ENCODE measurements around the gene RBM26. TPM values are rescaled to one million over a fixed set of nuclear protein-coding genes. Genes with fewer than 3 reads are reported as not detected.

RBM26 gene
- polyA plus RNA-seq, 1 experiment = 29.1 TPM

DNA sequence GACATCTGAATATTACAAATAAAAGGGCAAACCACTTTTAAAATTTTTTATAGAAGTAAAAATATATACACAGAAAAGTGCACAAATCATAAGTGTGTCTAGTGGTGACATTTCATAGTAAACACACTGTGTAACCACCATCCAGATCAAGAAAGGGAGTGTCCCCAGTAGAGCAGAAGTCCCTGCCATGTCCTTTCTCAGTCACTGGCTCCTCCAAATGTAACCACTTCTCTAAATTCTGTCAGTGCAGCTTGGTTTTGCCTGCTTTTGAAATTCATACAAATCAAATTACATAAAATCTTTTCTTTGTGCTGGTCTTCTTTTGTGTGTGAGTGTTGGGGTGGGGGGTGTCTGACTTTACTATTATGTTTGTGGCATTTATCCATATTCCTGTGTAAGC lies 116.5 kb downstream of the RBM26 start:
- no peak overlapping the region for H3K27ac ChIP-seq (ENCODE audit: low read depth, low read length)
- CTCF ChIA-PET = no interaction called here

DNA sequence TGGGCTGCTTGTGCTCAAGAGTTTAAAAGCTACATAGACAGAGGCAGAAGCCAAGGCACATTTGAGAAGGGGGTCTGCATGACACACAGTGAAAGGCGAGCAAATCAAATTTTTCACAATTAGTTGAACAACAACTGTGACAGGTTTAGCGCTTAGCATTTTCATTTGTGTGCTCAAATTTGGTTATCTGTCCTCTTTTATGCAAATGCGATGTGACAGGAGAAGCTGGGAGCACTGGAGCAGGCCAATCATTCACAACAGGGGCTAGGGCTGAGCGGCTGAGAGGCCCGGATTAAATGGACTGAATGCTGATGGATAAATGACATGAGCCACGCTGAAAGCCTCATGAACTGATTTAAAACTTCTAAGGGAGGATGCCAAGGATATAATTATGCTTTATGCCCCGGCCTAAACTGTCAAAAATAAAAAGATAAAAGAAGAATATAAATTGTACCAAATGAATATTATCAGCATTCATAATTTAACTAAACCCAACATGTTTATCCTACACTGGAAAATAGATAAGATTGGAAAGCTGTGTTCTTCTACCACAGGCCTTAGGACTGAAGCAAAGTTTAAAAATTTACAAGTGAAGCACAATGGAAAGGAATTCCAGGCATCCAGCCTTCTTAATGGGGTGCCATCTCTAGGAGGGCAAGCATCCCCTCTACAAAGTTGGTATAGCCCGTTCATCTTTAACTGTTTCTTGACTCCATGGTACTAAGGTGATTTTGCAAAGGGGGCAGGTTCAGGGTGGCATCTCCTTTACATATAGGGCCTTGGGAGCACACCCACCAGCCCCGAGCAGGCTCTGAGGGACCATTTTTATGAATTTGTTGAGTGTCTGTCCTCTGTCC lies 117.9 kb downstream of the RBM26 start:
- TF ChIP-seq, protein P1, sequence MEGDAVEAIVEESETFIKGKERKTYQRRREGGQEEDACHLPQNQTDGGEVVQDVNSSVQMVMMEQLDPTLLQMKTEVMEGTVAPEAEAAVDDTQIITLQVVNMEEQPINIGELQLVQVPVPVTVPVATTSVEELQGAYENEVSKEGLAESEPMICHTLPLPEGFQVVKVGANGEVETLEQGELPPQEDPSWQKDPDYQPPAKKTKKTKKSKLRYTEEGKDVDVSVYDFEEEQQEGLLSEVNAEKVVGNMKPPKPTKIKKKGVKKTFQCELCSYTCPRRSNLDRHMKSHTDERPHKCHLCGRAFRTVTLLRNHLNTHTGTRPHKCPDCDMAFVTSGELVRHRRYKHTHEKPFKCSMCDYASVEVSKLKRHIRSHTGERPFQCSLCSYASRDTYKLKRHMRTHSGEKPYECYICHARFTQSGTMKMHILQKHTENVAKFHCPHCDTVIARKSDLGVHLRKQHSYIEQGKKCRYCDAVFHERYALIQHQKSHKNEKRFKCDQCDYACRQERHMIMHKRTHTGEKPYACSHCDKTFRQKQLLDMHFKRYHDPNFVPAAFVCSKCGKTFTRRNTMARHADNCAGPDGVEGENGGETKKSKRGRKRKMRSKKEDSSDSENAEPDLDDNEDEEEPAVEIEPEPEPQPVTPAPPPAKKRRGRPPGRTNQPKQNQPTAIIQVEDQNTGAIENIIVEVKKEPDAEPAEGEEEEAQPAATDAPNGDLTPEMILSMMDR (IDR thresholded peaks at IDR 0.05; ENCODE audit: low read depth, low read length) = no peak
- H3K27ac ChIP-seq (ENCODE audit: low read depth, low read length) = no peak overlapping the region
- H3K4me3 ChIP-seq (ENCODE audit: low read depth, low read length) = no peak overlapping the region
- no peak for DNase-seq (ENCODE audit: low read depth, low spot score)
- no peaks in the 10 kb centered on the region for H3K9me3 ChIP-seq (ENCODE audit: control insufficient read depth, insufficient read depth, low read length)
- ChIA-PET POLR2A (no interaction called here), CTCF (no interaction called here)
- no peaks in the 10 kb centered on the region for H3K27me3 ChIP-seq (ENCODE audit: control insufficient read depth, insufficient read depth, low read length)

More for the DNA sequence above, 116.5 kb downstream of the RBM26 start:
- TF ChIP-seq, protein P1 (IDR thresholded peaks at IDR 0.05; ENCODE audit: low read depth, low read length) = no peak
- Histone ChIP-seq H3K4me3 (ENCODE audit: low read depth, low read length) (no peak overlapping the region), H3K27me3 (ENCODE audit: control insufficient read depth, insufficient read depth, low read length) (no peaks in the 10 kb centered on the region), H3K9me3 (ENCODE audit: control insufficient read depth, insufficient read depth, low read length) (no peaks in the 10 kb centered on the region)
- POLR2A ChIA-PET = no interaction called here
- DNase-seq (ENCODE audit: low read depth, low spot score) = no peak

DNA sequence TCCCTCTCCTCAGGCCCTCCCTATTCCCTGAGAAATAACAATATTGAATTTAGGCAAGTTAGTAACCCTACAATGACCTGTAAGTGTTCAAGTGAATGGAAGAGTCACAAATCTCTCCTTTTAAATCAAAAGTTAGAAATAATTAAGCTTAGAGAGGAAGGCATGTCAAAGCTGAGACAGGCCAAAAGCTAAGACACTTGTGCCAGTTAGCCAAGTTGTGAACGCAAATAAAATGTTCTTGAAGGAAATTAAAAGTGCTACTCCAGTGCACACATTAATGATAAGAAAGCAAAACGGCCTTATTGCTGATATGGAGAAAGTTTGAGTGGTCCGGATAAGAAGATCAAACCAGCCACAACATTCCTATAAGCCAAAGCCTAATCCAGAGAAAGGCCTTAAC lies 120.9 kb downstream of the RBM26 start:
- POLR2A ChIA-PET = no interaction called here

DNA sequence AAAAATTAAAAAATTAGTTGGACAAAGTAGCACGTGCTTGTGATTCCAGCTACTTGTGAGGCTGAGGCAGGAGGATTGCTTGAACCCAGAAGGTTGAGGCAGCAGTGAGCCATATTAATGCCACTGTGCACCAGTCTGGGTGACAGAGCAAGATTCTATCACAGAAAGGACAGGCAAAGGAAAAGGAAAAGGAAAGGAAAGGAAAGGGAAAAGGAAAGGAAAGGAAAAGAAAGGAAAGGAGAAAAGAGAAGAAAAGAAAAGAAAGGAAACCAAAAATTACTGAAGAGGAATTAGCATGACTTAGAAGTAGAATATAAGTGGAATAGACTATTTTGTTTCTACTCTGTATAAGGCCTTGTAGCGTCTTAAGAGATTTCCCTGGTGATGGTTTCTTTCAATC lies 122.3 kb downstream of the RBM26 start:
- H3K4me3 ChIP-seq (ENCODE audit: low read depth, low read length) = no peak overlapping the region
- DNase-seq (ENCODE audit: low read depth, low spot score) = no peak
- no peak overlapping the region for H3K27ac ChIP-seq (ENCODE audit: low read depth, low read length)
- peaks cover 5% of the 10 kb centered on the region for H3K27me3 ChIP-seq (ENCODE audit: control insufficient read depth, insufficient read depth, low read length)
- ChIA-PET CTCF (interaction anchor here (0.8 kb wide), 1 partner anchor 1805 kb away, joined by 3 read pairs; no protein-coding TSS in a partner anchor), POLR2A (no interaction called here)
- H3K9me3 ChIP-seq (ENCODE audit: control insufficient read depth, insufficient read depth, low read length) = no peaks in the 10 kb centered on the region
- TF ChIP-seq, protein P1 (IDR thresholded peaks at IDR 0.05; ENCODE audit: low read depth, low read length) = no peak

More for the DNA sequence above, 120.9 kb downstream of the RBM26 start:
- Histone ChIP-seq H3K27ac (ENCODE audit: low read depth, low read length) (no peak overlapping the region), H3K4me3 (ENCODE audit: low read depth, low read length) (no peak overlapping the region), H3K9me3 (ENCODE audit: control insufficient read depth, insufficient read depth, low read length) (no peaks in the 10 kb centered on the region), H3K27me3 (ENCODE audit: control insufficient read depth, insufficient read depth, low read length) (peaks cover 4% of the 10 kb centered on the region)
- DNase-seq (ENCODE audit: low read depth, low spot score) = no peak
- TF ChIP-seq, protein P1 (IDR thresholded peaks at IDR 0.05; ENCODE audit: low read depth, low read length) = no peak
- CTCF ChIA-PET = no interaction called here

DNA sequence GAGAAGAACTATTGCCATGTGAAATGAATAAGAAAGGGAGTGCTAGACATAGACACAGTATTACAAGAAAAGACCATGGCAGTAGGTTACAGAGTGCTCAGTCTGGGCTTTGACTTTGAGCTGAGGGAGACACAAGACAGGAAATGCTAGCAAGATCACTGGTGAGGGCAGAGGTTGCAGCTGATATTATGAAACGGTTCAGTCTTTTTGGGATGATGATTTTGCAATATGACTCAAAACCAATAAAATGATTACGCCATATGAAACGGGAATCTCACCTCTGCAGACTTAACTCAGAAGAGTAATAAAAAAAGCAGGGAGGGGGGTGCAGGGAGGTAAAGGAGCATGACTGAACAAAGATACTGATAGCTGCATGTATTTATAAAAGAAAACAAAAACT lies 123.1 kb downstream of the RBM26 start:
- ChIA-PET POLR2A (no interaction called here), CTCF (interaction anchor here (0.8 kb wide), 1 partner anchor 1804 kb away, joined by 3 read pairs; no protein-coding TSS in a partner anchor)
- Histone ChIP-seq H3K9me3 (ENCODE audit: control insufficient read depth, insufficient read depth, low read length) (no peaks in the 10 kb centered on the region), H3K27ac (ENCODE audit: low read depth, low read length) (no peak overlapping the region), H3K27me3 (ENCODE audit: control insufficient read depth, insufficient read depth, low read length) (peaks cover 5% of the 10 kb centered on the region), H3K4me3 (ENCODE audit: low read depth, low read length) (no peak overlapping the region)
- TF ChIP-seq, protein P1 (IDR thresholded peaks at IDR 0.05; ENCODE audit: low read depth, low read length) = no peak
- no peak for DNase-seq (ENCODE audit: low read depth, low spot score)

All from AG04450 (cell line).